GM18507 (cell line): Measurements from ENCODE around the gene KCNAB1.
A peak's percentile ranks its signal among the peaks of the same experiment; 100 is the strongest.

Experiments
- DNase-seq: peaks from one replicate; pipeline ENCODE4 v3.0.0; 2011; ENCODE audit warnings: low read depth; ENCODE audit not compliant: insufficient read length; ENCODE audit errors: extremely low spot score
- FAIRE-seq: peaks from 2 replicates; lab custom pipeline; 2011; peaks lifted over from hg19 to GRCh38; lab: Jason Lieb, UNC

KCNAB1 gene

GRCh38 chr3:156413293-156413892, 293.0 kb downstream of the KCNAB1 start:
- FAIRE-seq, result no peak
- no peak for DNase-seq

GRCh38 chr3:156416846-156417558, 296.6 kb downstream of the KCNAB1 start:
- no peak for FAIRE-seq
- no peak for DNase-seq

GRCh38 chr3:156417559-156418132, 297.3 kb downstream of the KCNAB1 start:
- DNase-seq (no peak), FAIRE-seq (no peak)

GRCh38 chr3:156418428-156418827, 298.1 kb downstream of the KCNAB1 start:
- DNase-seq (no peak), FAIRE-seq (no peak)

GRCh38 chr3:156421534-156421933, 301.2 kb downstream of the KCNAB1 start:
- DNase-seq, result no peak
- FAIRE-seq, result no peak

GRCh38 chr3:156424758-156425157, 304.4 kb downstream of the KCNAB1 start:
- no peak for FAIRE-seq
- no peak for DNase-seq

GRCh38 chr3:156425651-156426050, 305.3 kb downstream of the KCNAB1 start:
- no peak for FAIRE-seq
- DNase-seq, result no peak

GRCh38 chr3:156429125-156429524, 308.7 kb downstream of the KCNAB1 start:
- DNase-seq (no peak), FAIRE-seq (no peak)

- DNase-seq, result no peak
- FAIRE-seq, result no peak
These were observed 311.2 kb downstream of the KCNAB1 start for GRCh38 chr3:156431334-156432124.

- DNase-seq (no peak), FAIRE-seq (no peak)
These were observed 312.2 kb downstream of the KCNAB1 start for GRCh38 chr3:156432563-156432962.

- FAIRE-seq, result no peak
- DNase-seq, result no peak
These were observed 312.8 kb downstream of the KCNAB1 start for GRCh38 chr3:156433138-156433537.

- DNase-seq, result no peak
These were observed 313.5 kb downstream of the KCNAB1 start for GRCh38 chr3:156433910-156434309.

GRCh38 chr3:156434921-156435320, 314.5 kb downstream of the KCNAB1 start:
- no peak for FAIRE-seq

More at GRCh38 chr3:156433910-156434309, 313.5 kb downstream of the KCNAB1 start:
- FAIRE-seq, result no peak

GRCh38 chr3:156443079-156443478, 322.7 kb downstream of the KCNAB1 start:
- FAIRE-seq (no peak), DNase-seq (no peak)

More at GRCh38 chr3:156434921-156435320, 314.5 kb downstream of the KCNAB1 start:
- no peak for DNase-seq

- DNase-seq (no peak), FAIRE-seq (no peak)
These were observed 325.0 kb downstream of the KCNAB1 start for GRCh38 chr3:156445117-156446090.

- no peak for DNase-seq
- no peak for FAIRE-seq
These were observed 327.9 kb downstream of the KCNAB1 start for GRCh38 chr3:156448300-156448699.

GRCh38 chr3:156449710-156450574, 329.6 kb downstream of the KCNAB1 start:
- no peak for DNase-seq
- FAIRE-seq, result peak; percentile 59

GRCh38 chr3:156455839-156456238, 335.5 kb downstream of the KCNAB1 start:
- FAIRE-seq (no peak), DNase-seq (no peak)
